ENCODE results near the gene VTI1A.

DNA sequence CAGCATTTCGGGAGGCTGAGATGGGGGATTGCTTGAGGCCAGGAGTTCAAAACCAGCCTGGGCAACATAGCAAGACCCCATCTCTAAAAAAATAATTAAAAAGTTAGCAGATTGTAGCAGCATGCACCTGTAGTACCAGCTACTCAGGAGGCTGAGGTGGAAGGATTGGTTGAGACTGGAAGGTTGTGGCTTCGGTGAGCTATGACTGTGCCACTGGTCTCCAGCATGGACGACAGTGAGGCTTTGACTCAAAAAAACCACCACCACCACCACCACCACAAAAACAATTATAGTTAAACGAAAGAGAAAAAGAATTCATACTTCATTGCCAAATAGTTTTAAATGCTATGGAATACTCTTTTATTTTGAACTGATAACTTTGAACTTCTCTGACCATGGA, 63.4 kb downstream of the VTI1A start:
- TF ChIP-seq, protein P1, sequence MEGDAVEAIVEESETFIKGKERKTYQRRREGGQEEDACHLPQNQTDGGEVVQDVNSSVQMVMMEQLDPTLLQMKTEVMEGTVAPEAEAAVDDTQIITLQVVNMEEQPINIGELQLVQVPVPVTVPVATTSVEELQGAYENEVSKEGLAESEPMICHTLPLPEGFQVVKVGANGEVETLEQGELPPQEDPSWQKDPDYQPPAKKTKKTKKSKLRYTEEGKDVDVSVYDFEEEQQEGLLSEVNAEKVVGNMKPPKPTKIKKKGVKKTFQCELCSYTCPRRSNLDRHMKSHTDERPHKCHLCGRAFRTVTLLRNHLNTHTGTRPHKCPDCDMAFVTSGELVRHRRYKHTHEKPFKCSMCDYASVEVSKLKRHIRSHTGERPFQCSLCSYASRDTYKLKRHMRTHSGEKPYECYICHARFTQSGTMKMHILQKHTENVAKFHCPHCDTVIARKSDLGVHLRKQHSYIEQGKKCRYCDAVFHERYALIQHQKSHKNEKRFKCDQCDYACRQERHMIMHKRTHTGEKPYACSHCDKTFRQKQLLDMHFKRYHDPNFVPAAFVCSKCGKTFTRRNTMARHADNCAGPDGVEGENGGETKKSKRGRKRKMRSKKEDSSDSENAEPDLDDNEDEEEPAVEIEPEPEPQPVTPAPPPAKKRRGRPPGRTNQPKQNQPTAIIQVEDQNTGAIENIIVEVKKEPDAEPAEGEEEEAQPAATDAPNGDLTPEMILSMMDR (IDR thresholded peaks at IDR 0.05; ENCODE audit: low read depth, low read length, missing input control), result no peak
- no peak for TF ChIP-seq REST (IDR thresholded peaks at IDR 0.05)

Measured in liver (tissue), 2 donors.